Liver (tissue), 9 donors: ENCODE results near the gene SLC25A12. TPM values are rescaled to one million over a fixed set of nuclear protein-coding genes. Genes with fewer than 3 reads are reported as not detected.

ENCODE experiments used
- DNase-seq: peaks from one replicate; pipeline ENCODE4 v3.0.0-alpha.2; 2017; ENCODE audit warnings: low spot score
- H3K27ac ChIP-seq, 2 donors: one replicate each; pipeline ENCODE4 v1.7.0; 2013; ENCODE audit warnings: inconsistent platforms in 2 of 2, low read length in 2 of 2, control low read depth in 1 of 2, low read depth in 1 of 2, mild to moderate bottlenecking in 1 of 2
- H3K27me3 ChIP-seq, 4 donors: one replicate each; pipeline versions ENCODE4 v1.6.1 to v1.7.0; 2013; ENCODE audit warnings: low read length in 3 of 4, inconsistent platforms in 1 of 4, mild to moderate bottlenecking in 1 of 4, moderate library complexity in 1 of 4; ENCODE audit not compliant: control insufficient read depth in 4 of 4, insufficient read depth in 4 of 4
- H3K36me3 ChIP-seq, 4 donors: one replicate each; pipeline versions ENCODE4 v1.6.1 to v1.7.0; 2013; ENCODE audit warnings: low read length in 3 of 4, mild to moderate bottlenecking in 3 of 4, low read depth in 1 of 4, moderate library complexity in 1 of 4; ENCODE audit not compliant: control insufficient read depth in 4 of 4, insufficient read depth in 3 of 4
- H3K4me1 ChIP-seq, 4 donors: one replicate each; pipeline versions ENCODE4 v1.6.1 to v1.7.0; 2013; ENCODE audit warnings: low read length in 3 of 4, mild to moderate bottlenecking in 3 of 4, moderate library complexity in 1 of 4; ENCODE audit not compliant: control insufficient read depth in 4 of 4, insufficient read depth in 4 of 4
- H3K4me3 ChIP-seq, 3 donors: one replicate each; pipeline versions ENCODE4 v1.6.1 to v1.7.0; 2013; ENCODE audit warnings: low read length in 3 of 3, control low read depth in 1 of 3, low read depth in 1 of 3, mild to moderate bottlenecking in 1 of 3
- H3K9ac ChIP-seq, 2 donors: one replicate each; pipeline ENCODE4 v1.7.0; 2013; ENCODE audit warnings: low read length in 2 of 2, mild to moderate bottlenecking in 2 of 2, moderate library complexity in 2 of 2, control low read depth in 1 of 2, low read depth in 1 of 2
- H3K9me3 ChIP-seq, 4 donors: one replicate each; pipeline versions ENCODE4 v1.6.1 to v1.7.0; 2013; ENCODE audit warnings: low read length in 3 of 4; ENCODE audit not compliant: control insufficient read depth in 4 of 4
- EGR1 ChIP-seq, 2 donors: IDR thresholded peaks; 2 replicates each; pipeline ENCODE4 v1.6.1; 2016 to 2018; ENCODE audit warnings: antibody characterized with exemption in 2 of 2, low read depth in 2 of 2
- FOXA1 ChIP-seq: IDR thresholded peaks from 2 replicates; pipeline ENCODE4 v1.6.1; 2016; ENCODE audit warnings: antibody characterized with exemption
- FOXA2 ChIP-seq: IDR thresholded peaks from 2 replicates; pipeline ENCODE4 v1.6.1; 2016; ENCODE audit warnings: antibody characterized with exemption
- GABPA ChIP-seq, 2 donors: IDR thresholded peaks in 1 of 2; conservative IDR thresholded peaks in 1 of 2; 2 replicates each; pipeline ENCODE4 v1.6.1; 2016; ENCODE audit warnings: antibody characterized with exemption in 2 of 2, mild to moderate bottlenecking in 1 of 2, moderate library complexity in 1 of 2
- HNF4A ChIP-seq, 2 donors: conservative IDR thresholded peaks; 2 replicates each; pipeline ENCODE4 v1.6.1; 2016; ENCODE audit warnings: antibody characterized with exemption in 2 of 2, mild to moderate bottlenecking in 2 of 2
- HNF4G ChIP-seq: IDR thresholded peaks from 2 replicates; pipeline ENCODE4 v1.6.1; 2016; ENCODE audit warnings: antibody characterized with exemption
- JUND ChIP-seq, 2 donors: IDR thresholded peaks; 2 replicates each; pipeline ENCODE4 v1.6.1; 2016; ENCODE audit warnings: antibody characterized with exemption in 2 of 2
- MAX ChIP-seq: IDR thresholded peaks from 2 replicates; pipeline ENCODE4 v1.6.1; 2016; ENCODE audit warnings: antibody characterized with exemption
- NR2F2 ChIP-seq: IDR thresholded peaks from 2 replicates; pipeline ENCODE4 v1.6.1; 2016; ENCODE audit warnings: antibody characterized with exemption
- RAD21 ChIP-seq, 2 donors: IDR thresholded peaks; 2 replicates each; pipeline ENCODE4 v1.6.1; 2016; ENCODE audit warnings: antibody characterized with exemption in 2 of 2, mild to moderate bottlenecking in 2 of 2
- REST ChIP-seq: IDR thresholded peaks from 2 replicates; pipeline ENCODE4 v1.6.1; 2016; ENCODE audit warnings: antibody characterized with exemption, mild to moderate bottlenecking
- RXRA ChIP-seq, 2 donors: IDR thresholded peaks; 2 replicates each; pipeline ENCODE4 v1.6.1; 2017 to 2018; ENCODE audit warnings: antibody characterized with exemption in 2 of 2, mild to moderate bottlenecking in 1 of 2
- SP1 ChIP-seq: IDR thresholded peaks from 2 replicates; pipeline ENCODE4 v1.6.1; 2018; ENCODE audit warnings: antibody characterized with exemption, mild to moderate bottlenecking
- TAF1 ChIP-seq: conservative IDR thresholded peaks from 2 replicates; pipeline ENCODE4 v1.6.1; 2016; ENCODE audit warnings: antibody characterized with exemption, mild to moderate bottlenecking
- YY1 ChIP-seq: IDR thresholded peaks from 2 replicates; pipeline ENCODE4 v1.6.1; 2016; ENCODE audit warnings: antibody characterized with exemption, mild to moderate bottlenecking
- ZBTB33 ChIP-seq: IDR thresholded peaks from 2 replicates; pipeline ENCODE4 v1.6.1; 2016; ENCODE audit warnings: antibody characterized with exemption
- WGBS: extraction: QIAGEN DNeasy Blood & Tissue Kit; methylation state at CpG from one replicate; pipeline ENCODE4 v1.1.7; 2013; 5-methylcytosine and 5-hydroxymethylcytosine counted together
- polyA plus RNA-seq, 2 donors: library from polyadenylated mRNA; stranded (reverse) in 1 of 2; unstranded in 1 of 2; fragments of 200-250 nt in 1 of 2; fragments of >200 nt in 1 of 2; fragmentation: Nextera tagmentation in 1 of 2; extraction: Ambion mirVana in 1 of 2; gene quantifications; one replicate each; pipeline versions ENCODE4 v1.2.1 to v1.2.3, GENCODE V29; 2013 to 2015
- total RNA-seq, 2 donors: library from RNA; depleted of rRNA; stranded (reverse); fragments of >200 nt; gene quantifications; one replicate each; pipeline ENCODE4 v1.2.3, GENCODE V29; 2014
- TF ChIP-seq, protein P1 (sequence below): IDR thresholded peaks from 2 replicates; pipeline ENCODE4 v1.6.1; 2016; ENCODE audit warnings: antibody characterized with exemption
- donor health status: healthy.
- donor health status: healthy.
- donor health status: healthy.
- donor health status: healthy.
- donor health status: healthy.

The SLC25A12 gene
- total and polyA plus RNA-seq, 4 donors = 0.46 to 4.4 (median 2.1) TPM

DNA sequence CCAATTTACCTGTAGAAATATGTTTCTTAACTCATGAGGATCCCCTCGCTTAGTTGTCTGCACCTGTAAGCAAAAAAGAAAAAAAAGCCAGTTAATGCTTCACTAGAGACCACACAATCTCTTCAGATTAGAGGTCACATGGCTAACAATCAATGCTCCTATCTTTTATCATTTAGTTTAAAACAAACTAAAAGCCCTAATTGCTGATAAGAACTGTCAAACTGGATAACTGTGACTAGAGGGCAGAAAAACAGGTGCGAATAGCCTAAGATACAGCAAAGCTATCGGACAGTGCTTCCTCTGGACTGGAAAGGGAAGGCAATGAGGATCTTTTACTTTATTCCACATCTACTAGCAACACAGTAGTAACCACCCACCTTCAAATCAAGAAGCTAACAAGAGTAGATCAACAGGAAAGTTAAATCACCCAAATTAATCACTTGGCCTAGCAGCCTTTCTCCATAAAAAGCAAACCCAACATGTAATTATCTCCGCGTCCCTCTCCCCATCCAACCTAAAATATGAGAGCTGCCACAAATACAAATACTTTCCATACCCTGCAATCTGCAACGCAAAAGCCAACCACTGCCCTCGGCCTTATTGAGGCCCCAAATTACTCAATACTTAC is 734 bp downstream of the SLC25A12 start:
- H3K9ac ChIP-seq = peak overlapping the region in 1 of 2 donors; percentile 14
- peaks cover 0 to 10% (median 3%) of the 10 kb centered on the region in 4 donors for H3K27me3 ChIP-seq
- WGBS = 23% methylated on average over 7 of the region's 7 CpGs
- no peak for DNase-seq
- peak overlapping the region; percentile 62 to 65 (median 65) for H3K4me3 ChIP-seq
- H3K4me1 ChIP-seq = peaks cover 3 to 19% (median 11%) of the 10 kb centered on the region in 4 donors
- TF ChIP-seq RXRA (IDR thresholded peaks at IDR 0.05) (peak in 1 of 2 donors; percentile 45), HNF4A (conservative IDR thresholded peaks at IDR 0.05) (peak in 1 of 2 donors; percentile 50), NR2F2 (no peak), ZBTB33 (peak; percentile 47), YY1 (peak; percentile 39), HNF4G (no peak)
- H3K9me3 ChIP-seq = peaks cover 0 to under 1% (median 0%) of the 10 kb centered on the region in 4 donors
- H3K27ac ChIP-seq = no peak overlapping the region
- H3K36me3 ChIP-seq = no peaks in the 10 kb centered on the region

GRCh38 chr2:171889808-171890207 is 4.2 kb downstream of the SLC25A12 start:
- Histone ChIP-seq H3K27ac (no peak overlapping the region), H3K9me3 (no peaks in the 10 kb centered on the region), H3K4me1 (peaks cover 3 to 19% (median 11%) of the 10 kb centered on the region in 4 donors), H3K9ac (no peak overlapping the region), H3K27me3 (peaks cover 0 to 10% (median 0%) of the 10 kb centered on the region in 4 donors), H3K4me3 (no peak overlapping the region), H3K36me3 (no peaks in the 10 kb centered on the region)
- no peak for TF ChIP-seq FOXA1
- TF ChIP-seq SP1 = no peak
- no peak for TF ChIP-seq MAX
- TF ChIP-seq REST = no peak
- no peak for TF ChIP-seq YY1
- TF ChIP-seq TAF1 = no peak
- TF ChIP-seq FOXA2 = no peak
- no peak for TF ChIP-seq RXRA (IDR thresholded peaks at IDR 0.05)
- TF ChIP-seq, protein P1, sequence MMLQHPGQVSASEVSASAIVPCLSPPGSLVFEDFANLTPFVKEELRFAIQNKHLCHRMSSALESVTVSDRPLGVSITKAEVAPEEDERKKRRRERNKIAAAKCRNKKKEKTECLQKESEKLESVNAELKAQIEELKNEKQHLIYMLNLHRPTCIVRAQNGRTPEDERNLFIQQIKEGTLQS = no peak
- no peak for TF ChIP-seq JUND (IDR thresholded peaks at IDR 0.05)
- no peak for TF ChIP-seq HNF4A (conservative IDR thresholded peaks at IDR 0.05)
- TF ChIP-seq ZBTB33 = no peak
- no peak for TF ChIP-seq EGR1 (IDR thresholded peaks at IDR 0.05; ENCODE audit: low read depth in 2 of 2)
- TF ChIP-seq GABPA (IDR thresholded peaks at IDR 0.05 in 1 of 2, conservative IDR thresholded peaks at IDR 0.05 in 1 of 2) = no peak
- TF ChIP-seq RAD21 (IDR thresholded peaks at IDR 0.05) = no peak
- TF ChIP-seq NR2F2 = no peak
- no peak for DNase-seq
- whole genome bisulfite sequencing = 74% methylated on average over 1 of the region's 1 CpG
